Measurements from ENCODE around the gene FBXL19. TPM values are rescaled to one million over a fixed set of nuclear protein-coding genes. Genes with fewer than 3 reads are reported as not detected.

Gene FBXL19
- total and polyA plus RNA-seq, 2 of the 13 experiments (the other 11 are each of a cell fraction or from before 2014, with no cell fraction given), result 6.0 to 13.7 TPM

DNA sequence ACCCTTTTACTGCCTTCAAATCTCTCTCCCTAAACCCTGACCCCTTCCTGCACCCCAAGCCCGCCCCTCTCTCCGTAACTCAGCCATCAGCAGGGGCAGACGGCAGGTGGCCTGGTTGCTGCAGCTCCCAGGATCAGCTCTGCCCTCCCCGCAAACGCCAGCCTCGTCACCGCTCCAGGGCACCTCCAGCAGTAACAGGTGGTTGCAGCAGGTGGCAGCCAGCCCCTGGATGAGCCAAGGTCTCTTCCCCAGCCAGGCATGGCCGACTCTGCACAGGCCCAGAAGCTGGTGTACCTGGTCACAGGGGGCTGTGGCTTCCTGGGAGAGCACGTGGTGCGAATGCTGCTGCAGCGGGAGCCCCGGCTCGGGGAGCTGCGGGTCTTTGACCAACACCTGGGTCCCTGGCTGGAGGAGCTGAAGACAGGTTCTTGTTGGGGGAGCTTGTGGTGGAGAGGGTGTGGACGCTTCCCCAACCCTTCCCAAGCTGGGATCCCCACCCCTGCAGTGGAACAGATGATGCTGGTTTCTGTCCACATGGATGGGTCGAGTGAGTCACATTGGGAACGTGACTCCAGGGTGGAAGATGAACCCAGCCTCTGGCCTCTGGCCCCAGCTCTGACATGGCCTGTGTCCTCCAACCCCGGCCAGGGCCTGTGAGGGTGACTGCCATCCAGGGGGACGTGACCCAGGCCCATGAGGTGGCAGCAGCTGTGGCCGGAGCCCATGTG is 62.2 kb downstream of the FBXL19 start (continued):
- TF ChIP-seq TSC22D2 (CRISPR knock-in tag; IDR thresholded peaks at IDR 0.05; ENCODE audit: borderline replicate concordance) (no peak), ZNF619 (CRISPR knock-in tag; IDR thresholded peaks at IDR 0.05) (peak; percentile 71), ZEB1 (IDR thresholded peaks at IDR 0.05; ENCODE audit: insufficient replicate concordance, low read depth) (no peak), ZNF335 (CRISPR knock-in tag; IDR thresholded peaks at IDR 0.05) (no peak), CREB1 (IDR thresholded peaks at IDR 0.05) (peak; percentile 17), CREB1 (CRISPR knock-in tag; IDR thresholded peaks at IDR 0.05) (no peak), RAD51 (IDR thresholded peaks at IDR 0.05; ENCODE audit: borderline replicate concordance) (no peak), ZNF230 (CRISPR knock-in tag; IDR thresholded peaks at IDR 0.05) (peak; percentile 81), ZNF12 (CRISPR knock-in tag; IDR thresholded peaks at IDR 0.05) (peak; percentile 54; the same call in 1 of the 2 replicates), RXRA (CRISPR knock-in tag; IDR thresholded peaks at IDR 0.05) (no peak; the same call in 1 of the 2 replicates), CHD2 (IDR thresholded peaks at IDR 0.05; ENCODE audit: low read depth, low read length) (peak; percentile 24; the same call in 1 of the 2 replicates), POLR2AphosphoS2 (IDR thresholded peaks at IDR 0.05; ENCODE audit: low read depth, low read length) (no peak), NONO (IDR thresholded peaks at IDR 0.05) (no peak), NONO (CRISPR knock-in tag; conservative IDR thresholded peaks at IDR 0.05) (peak; percentile 92), ZNF143 (CRISPR knock-in tag; IDR thresholded peaks at IDR 0.05) (peak; percentile 44; the same call in 1 of the 2 replicates), NBN (conservative IDR thresholded peaks at IDR 0.05) (no peak), ZNF598 (CRISPR knock-in tag; IDR thresholded peaks at IDR 0.05; ENCODE audit: borderline replicate concordance) (peak; percentile 94; the same call in 1 of the 2 replicates), FOXP1 (IDR thresholded peaks at IDR 0.05) (no peak), FOXP1 (CRISPR knock-in tag; IDR thresholded peaks at IDR 0.05) (no peak), ZFP82 (CRISPR knock-in tag; IDR thresholded peaks at IDR 0.05; ENCODE audit: borderline replicate concordance) (no peak)
- TF ChIP-seq, protein P1, sequence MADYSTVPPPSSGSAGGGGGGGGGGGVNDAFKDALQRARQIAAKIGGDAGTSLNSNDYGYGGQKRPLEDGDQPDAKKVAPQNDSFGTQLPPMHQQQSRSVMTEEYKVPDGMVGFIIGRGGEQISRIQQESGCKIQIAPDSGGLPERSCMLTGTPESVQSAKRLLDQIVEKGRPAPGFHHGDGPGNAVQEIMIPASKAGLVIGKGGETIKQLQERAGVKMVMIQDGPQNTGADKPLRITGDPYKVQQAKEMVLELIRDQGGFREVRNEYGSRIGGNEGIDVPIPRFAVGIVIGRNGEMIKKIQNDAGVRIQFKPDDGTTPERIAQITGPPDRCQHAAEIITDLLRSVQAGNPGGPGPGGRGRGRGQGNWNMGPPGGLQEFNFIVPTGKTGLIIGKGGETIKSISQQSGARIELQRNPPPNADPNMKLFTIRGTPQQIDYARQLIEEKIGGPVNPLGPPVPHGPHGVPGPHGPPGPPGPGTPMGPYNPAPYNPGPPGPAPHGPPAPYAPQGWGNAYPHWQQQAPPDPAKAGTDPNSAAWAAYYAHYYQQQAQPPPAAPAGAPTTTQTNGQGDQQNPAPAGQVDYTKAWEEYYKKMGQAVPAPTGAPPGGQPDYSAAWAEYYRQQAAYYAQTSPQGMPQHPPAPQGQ (CRISPR knock-in tag; IDR thresholded peaks at IDR 0.05; ENCODE audit: borderline replicate concordance), result no peak
- TF ChIP-seq, protein P2, sequence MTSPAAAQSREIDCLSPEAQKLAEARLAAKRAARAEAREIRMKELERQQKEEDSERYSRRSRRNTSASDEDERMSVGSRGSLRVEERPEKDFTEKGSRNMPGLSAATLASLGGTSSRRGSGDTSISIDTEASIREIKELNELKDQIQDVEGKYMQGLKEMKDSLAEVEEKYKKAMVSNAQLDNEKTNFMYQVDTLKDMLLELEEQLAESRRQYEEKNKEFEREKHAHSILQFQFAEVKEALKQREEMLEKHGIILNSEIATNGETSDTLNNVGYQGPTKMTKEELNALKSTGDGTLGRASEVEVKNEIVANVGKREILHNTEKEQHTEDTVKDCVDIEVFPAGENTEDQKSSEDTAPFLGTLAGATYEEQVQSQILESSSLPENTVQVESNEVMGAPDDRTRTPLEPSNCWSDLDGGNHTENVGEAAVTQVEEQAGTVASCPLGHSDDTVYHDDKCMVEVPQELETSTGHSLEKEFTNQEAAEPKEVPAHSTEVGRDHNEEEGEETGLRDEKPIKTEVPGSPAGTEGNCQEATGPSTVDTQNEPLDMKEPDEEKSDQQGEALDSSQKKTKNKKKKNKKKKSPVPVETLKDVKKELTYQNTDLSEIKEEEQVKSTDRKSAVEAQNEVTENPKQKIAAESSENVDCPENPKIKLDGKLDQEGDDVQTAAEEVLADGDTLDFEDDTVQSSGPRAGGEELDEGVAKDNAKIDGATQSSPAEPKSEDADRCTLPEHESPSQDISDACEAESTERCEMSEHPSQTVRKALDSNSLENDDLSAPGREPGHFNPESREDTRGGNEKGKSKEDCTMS (CRISPR knock-in tag; conservative IDR thresholded peaks at IDR 0.05), result no peak
- TF ChIP-seq, protein P3, sequence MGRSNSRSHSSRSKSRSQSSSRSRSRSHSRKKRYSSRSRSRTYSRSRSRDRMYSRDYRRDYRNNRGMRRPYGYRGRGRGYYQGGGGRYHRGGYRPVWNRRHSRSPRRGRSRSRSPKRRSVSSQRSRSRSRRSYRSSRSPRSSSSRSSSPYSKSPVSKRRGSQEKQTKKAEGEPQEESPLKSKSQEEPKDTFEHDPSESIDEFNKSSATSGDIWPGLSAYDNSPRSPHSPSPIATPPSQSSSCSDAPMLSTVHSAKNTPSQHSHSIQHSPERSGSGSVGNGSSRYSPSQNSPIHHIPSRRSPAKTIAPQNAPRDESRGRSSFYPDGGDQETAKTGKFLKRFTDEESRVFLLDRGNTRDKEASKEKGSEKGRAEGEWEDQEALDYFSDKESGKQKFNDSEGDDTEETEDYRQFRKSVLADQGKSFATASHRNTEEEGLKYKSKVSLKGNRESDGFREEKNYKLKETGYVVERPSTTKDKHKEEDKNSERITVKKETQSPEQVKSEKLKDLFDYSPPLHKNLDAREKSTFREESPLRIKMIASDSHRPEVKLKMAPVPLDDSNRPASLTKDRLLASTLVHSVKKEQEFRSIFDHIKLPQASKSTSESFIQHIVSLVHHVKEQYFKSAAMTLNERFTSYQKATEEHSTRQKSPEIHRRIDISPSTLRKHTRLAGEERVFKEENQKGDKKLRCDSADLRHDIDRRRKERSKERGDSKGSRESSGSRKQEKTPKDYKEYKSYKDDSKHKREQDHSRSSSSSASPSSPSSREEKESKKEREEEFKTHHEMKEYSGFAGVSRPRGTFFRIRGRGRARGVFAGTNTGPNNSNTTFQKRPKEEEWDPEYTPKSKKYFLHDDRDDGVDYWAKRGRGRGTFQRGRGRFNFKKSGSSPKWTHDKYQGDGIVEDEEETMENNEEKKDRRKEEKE (IDR thresholded peaks at IDR 0.05), result no peak
- TF ChIP-seq, protein P4, sequence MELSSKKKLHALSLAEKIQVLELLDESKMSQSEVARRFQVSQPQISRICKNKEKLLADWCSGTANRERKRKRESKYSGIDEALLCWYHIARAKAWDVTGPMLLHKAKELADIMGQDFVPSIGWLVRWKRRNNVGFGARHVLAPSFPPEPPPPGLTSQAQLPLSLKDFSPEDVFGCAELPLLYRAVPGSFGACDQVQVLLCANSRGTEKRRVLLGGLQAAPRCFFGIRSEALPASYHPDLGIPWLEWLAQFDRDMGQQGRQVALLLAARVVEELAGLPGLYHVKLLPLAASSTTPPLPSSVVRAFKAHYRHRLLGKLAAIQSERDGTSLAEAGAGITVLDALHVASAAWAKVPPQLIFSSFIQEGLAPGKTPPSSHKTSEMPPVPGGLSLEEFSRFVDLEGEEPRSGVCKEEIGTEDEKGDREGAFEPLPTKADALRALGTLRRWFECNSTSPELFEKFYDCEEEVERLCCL (CRISPR knock-in tag; IDR thresholded peaks at IDR 0.05; ENCODE audit: borderline replicate concordance), result no peak

Measured in HepG2 (cell line).